Nephron progenitor cell (in vitro differentiated cells): ENCODE measurements around the gene NONO.

ENCODE experiments used
- DNase-seq: peaks from one replicate; pipeline ENCODE4 v3.0.0; 2021
- H3K27ac Mint-ChIP-seq: 2 replicates; pipeline ENCODE4 v1.8.0; 2021; ENCODE audit warnings: mild to moderate bottlenecking, moderate library complexity, mixed read lengths
- H3K27me3 Mint-ChIP-seq: 2 replicates; pipeline ENCODE4 v1.8.0; 2021; ENCODE audit warnings: mild to moderate bottlenecking, low read depth, mixed read lengths; ENCODE audit not compliant: poor library complexity
- H3K36me3 Mint-ChIP-seq: 2 replicates; pipeline ENCODE4 v1.8.0; 2021; ENCODE audit warnings: low read depth, mixed read lengths
- H3K4me1 Mint-ChIP-seq: 2 replicates; pipeline ENCODE4 v1.8.0; 2021; ENCODE audit warnings: mixed read lengths
- H3K4me3 Mint-ChIP-seq: 2 replicates; pipeline ENCODE4 v1.8.0; 2021; ENCODE audit warnings: mild to moderate bottlenecking, moderate library complexity, mixed read lengths
- H3K9me3 Mint-ChIP-seq: 2 replicates; pipeline ENCODE4 v1.8.0; 2021; ENCODE audit warnings: mild to moderate bottlenecking, moderate library complexity, mixed read lengths
- TF ChIP-seq, protein P1 (sequence below): fragments of 200-600 bp; sonication (generic); IDR thresholded peaks from 2 replicates; pipeline ENCODE4 v1.5.0; 2021; ENCODE audit warnings: antibody characterized with exemption

NONO gene

DNA sequence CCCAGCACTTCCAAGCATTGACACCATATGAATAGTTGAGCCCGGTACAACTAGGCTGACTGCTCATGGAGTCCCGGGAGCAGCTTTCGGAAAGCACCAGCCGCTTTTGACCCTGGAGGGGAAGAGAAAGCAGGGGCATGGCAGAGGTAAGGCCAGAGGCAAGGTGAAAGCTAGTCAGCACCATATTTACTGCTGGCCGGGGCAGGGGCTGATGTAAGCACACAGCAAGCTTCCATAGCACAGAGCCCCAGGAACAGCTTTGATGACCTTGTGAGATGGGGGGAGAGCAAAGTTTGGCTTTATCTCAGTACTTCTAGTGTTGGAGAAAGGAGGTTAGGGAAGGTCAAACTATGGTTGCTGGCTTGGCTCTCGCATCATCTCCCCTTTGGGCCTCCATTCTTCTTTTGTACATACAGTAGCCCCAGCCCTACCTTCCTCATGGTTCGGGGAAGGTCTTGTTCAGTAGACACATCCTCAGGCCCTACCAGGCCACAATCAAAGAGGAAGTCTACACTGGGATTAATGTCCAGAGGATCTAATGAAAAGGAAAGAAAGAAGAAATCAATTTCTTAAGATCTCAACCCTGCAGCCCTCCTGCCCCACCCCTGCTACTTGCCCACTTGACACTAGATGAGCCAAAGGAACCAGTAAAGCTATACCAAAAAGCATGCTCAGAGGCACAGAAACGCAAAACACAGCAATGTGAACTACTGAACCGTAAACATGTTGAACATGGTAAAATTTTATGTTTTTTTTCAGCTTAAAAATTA, 38.9 kb upstream of the NONO start:
- H3K36me3 Mint-ChIP-seq: peaks cover 87% of the 10 kb centered on the region
- no peak overlapping the region for H3K4me3 Mint-ChIP-seq
- no peaks in the 10 kb centered on the region for H3K27me3 Mint-ChIP-seq
- peaks cover 75% of the 10 kb centered on the region for H3K9me3 Mint-ChIP-seq
- no peak overlapping the region for H3K27ac Mint-ChIP-seq
- no peaks in the 10 kb centered on the region for H3K4me1 Mint-ChIP-seq
- TF ChIP-seq, protein P1, sequence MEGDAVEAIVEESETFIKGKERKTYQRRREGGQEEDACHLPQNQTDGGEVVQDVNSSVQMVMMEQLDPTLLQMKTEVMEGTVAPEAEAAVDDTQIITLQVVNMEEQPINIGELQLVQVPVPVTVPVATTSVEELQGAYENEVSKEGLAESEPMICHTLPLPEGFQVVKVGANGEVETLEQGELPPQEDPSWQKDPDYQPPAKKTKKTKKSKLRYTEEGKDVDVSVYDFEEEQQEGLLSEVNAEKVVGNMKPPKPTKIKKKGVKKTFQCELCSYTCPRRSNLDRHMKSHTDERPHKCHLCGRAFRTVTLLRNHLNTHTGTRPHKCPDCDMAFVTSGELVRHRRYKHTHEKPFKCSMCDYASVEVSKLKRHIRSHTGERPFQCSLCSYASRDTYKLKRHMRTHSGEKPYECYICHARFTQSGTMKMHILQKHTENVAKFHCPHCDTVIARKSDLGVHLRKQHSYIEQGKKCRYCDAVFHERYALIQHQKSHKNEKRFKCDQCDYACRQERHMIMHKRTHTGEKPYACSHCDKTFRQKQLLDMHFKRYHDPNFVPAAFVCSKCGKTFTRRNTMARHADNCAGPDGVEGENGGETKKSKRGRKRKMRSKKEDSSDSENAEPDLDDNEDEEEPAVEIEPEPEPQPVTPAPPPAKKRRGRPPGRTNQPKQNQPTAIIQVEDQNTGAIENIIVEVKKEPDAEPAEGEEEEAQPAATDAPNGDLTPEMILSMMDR: no peak
- no peak for DNase-seq

DNA sequence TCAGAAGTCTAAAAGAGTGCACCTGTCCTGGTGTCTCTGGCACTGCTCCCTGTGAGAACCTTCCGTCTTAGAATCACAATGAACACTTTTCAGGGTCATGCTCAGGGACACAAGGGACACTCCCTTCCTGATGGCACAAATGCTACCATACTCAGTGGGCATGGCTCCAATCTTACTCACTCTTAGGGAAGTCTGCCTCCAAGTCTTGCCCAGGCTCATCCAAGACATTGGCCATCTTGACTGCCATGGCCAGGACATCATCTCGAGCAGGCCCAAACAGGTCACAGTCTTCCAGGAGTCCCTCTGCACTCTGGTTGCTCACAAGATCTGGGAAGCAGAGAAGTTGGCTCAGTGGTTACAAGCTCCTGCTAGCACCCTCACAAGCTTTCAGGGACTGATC, 38.3 kb upstream of the NONO start:
- Mint-ChIP-seq H3K9me3 (peaks cover 75% of the 10 kb centered on the region), H3K4me3 (no peak overlapping the region), H3K36me3 (peaks cover 86% of the 10 kb centered on the region), H3K4me1 (peaks cover 4% of the 10 kb centered on the region), H3K27ac (no peak overlapping the region), H3K27me3 (no peaks in the 10 kb centered on the region)
- no peak for DNase-seq
- TF ChIP-seq, protein P1: no peak

DNA sequence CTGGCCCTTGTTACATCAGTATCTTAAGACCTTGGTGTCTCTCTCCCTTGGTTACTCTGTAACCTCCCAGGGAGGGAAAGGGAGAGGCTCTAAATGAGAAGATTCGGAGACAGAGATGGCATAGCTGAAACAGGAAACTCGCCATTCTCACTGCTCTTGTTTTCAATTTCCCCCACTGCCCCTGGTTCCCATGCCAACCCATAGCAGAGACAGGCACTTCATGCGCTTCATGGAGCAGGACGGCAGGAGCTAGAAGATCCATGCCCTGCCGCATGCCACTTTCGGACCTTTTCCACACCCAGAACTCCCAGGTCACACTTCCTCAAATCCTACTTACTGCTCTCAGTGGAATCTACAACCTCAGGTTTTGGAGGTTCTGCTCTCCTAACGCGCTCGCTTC, 32.6 kb upstream of the NONO start:
- Mint-ChIP-seq H3K27ac (peak overlapping the region; percentile 82), H3K9me3 (peaks cover 58% of the 10 kb centered on the region), H3K27me3 (no peaks in the 10 kb centered on the region), H3K4me1 (peaks cover 33% of the 10 kb centered on the region), H3K4me3 (peak overlapping the region; percentile 97), H3K36me3 (peaks cover 44% of the 10 kb centered on the region)
- DNase-seq: no peak
- TF ChIP-seq, protein P1: no peak

DNA sequence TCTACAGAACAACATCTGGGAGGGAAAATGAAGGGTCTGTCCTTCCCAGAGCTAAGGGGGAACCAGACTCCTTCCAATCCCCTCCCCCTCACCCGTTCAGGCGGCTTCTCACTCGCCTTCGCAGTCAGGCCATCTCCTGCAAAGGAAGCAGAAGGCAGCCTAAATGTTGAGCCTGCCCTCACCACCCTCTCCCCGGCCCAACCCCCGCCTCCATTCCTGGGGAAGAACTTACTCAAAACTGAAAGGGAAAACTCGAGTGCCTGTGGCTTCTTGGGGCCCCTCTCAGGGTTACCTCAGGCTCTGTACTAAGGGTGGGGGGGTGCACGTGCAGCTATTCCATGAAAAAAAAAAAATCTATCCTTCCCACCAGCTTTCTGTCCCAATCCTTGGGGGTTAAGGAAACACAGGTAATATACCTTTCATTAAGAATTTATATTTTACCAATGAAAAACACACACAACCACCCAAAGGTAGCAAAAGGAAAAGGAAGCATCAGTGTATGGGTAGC, 31.9 kb upstream of the NONO start:
- Mint-ChIP-seq H3K27ac (peak overlapping the region; percentile 82), H3K9me3 (peaks cover 58% of the 10 kb centered on the region), H3K4me3 (peak overlapping the region; percentile 97), H3K27me3 (no peaks in the 10 kb centered on the region), H3K36me3 (peaks cover 41% of the 10 kb centered on the region), H3K4me1 (peaks cover 40% of the 10 kb centered on the region)
- TF ChIP-seq, protein P1: no peak
- no peak for DNase-seq

DNA sequence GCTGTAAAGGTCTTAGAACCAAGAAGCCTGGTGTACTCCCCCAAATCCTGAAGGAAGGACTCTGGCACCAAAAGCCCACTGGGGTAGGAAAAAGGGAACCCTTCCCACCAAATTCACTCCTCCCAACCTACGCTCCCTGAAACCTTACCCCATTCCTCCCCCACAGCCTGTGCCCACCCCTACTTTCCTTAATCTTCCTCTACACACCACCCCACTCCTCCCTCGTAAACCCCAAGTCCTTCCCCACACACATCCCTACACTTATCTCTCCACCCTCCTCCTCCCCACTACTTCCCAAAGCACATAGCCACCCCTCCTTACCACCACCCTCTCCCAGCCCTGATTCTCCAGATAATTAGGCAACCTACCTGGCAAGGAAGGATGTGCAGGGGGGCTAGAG, 31.2 kb upstream of the NONO start:
- TF ChIP-seq, protein P1: no peak
- Mint-ChIP-seq H3K9me3 (peaks cover 54% of the 10 kb centered on the region), H3K4me3 (peak overlapping the region; percentile 97), H3K4me1 (peaks cover 45% of the 10 kb centered on the region), H3K27me3 (no peaks in the 10 kb centered on the region), H3K36me3 (peaks cover 34% of the 10 kb centered on the region), H3K27ac (peak overlapping the region; percentile 66)
- no peak for DNase-seq
